ENCODE data around the gene NCAN. TPM values are rescaled to one million over a fixed set of nuclear protein-coding genes. Genes with fewer than 3 reads are reported as not detected.

NCAN gene
- total and polyA plus RNA-seq, 4 donors, result 0.06 TPM; not detected in 3

GRCh38 chr19:19297759-19298158, 86.0 kb downstream of the NCAN start (continued):
- TF ChIP-seq, protein P1, sequence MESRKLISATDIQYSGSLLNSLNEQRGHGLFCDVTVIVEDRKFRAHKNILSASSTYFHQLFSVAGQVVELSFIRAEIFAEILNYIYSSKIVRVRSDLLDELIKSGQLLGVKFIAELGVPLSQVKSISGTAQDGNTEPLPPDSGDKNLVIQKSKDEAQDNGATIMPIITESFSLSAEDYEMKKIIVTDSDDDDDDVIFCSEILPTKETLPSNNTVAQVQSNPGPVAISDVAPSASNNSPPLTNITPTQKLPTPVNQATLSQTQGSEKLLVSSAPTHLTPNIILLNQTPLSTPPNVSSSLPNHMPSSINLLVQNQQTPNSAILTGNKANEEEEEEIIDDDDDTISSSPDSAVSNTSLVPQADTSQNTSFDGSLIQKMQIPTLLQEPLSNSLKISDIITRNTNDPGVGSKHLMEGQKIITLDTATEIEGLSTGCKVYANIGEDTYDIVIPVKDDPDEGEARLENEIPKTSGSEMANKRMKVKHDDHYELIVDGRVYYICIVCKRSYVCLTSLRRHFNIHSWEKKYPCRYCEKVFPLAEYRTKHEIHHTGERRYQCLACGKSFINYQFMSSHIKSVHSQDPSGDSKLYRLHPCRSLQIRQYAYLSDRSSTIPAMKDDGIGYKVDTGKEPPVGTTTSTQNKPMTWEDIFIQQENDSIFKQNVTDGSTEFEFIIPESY (IDR thresholded peaks at IDR 0.05), result no peak

DNA sequence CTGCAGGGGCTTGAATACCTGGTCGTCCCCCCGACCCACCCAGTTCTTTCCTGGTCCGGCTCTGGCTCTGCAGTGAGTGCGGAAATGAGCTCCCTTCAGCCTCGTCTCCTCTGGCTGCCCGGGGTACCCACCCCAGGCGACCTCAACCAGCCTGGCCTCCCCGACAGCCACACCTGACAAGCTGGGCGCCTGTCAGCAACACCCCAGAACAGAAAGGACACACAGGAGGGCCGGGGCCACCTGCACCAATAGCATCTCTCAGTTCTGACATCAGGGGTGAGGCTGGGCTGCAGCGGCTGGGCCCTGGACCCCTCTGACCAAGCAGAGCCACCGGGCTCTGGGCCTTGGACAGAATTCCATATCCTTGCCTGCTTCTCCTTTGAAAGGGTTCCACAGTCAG, 88.9 kb downstream of the NCAN start:
- Histone ChIP-seq H3K27ac (ENCODE audit: low read depth in 1 of 2, low read length in 2 of 2) (no peak overlapping the region), H3K9me3 (ENCODE audit: control insufficient read depth in 4 of 4, low read length in 3 of 4) (no peaks in the 10 kb centered on the region), H3K36me3 (ENCODE audit: control insufficient read depth in 4 of 4, insufficient read depth in 3 of 4, low read depth in 1 of 4, low read length in 3 of 4) (peaks cover 7 to 48% (median 25%) of the 10 kb centered on the region in 4 donors), H3K27me3 (ENCODE audit: control insufficient read depth in 4 of 4, insufficient read depth in 4 of 4, low read length in 3 of 4) (no peaks in the 10 kb centered on the region), H3K9ac (ENCODE audit: low read depth in 1 of 2, low read length in 2 of 2) (no peak overlapping the region), H3K4me1 (ENCODE audit: control insufficient read depth in 4 of 4, insufficient read depth in 4 of 4, low read length in 3 of 4) (peaks cover 8 to 18% (median 14%) of the 10 kb centered on the region in 4 donors), H3K4me3 (ENCODE audit: low read depth in 1 of 3, low read length in 3 of 3) (no peak overlapping the region)
- WGBS, result 98% methylated on average over 12 of the region's 12 CpGs
- no peak for TF ChIP-seq YY1 (IDR thresholded peaks at IDR 0.05)
- TF ChIP-seq FOXA1 (IDR thresholded peaks at IDR 0.05), result no peak
- no peak for TF ChIP-seq HNF4A (conservative IDR thresholded peaks at IDR 0.05)
- TF ChIP-seq NR2F2 (IDR thresholded peaks at IDR 0.05), result no peak
- TF ChIP-seq HNF4G (IDR thresholded peaks at IDR 0.05), result no peak
- no peak for TF ChIP-seq TAF1 (conservative IDR thresholded peaks at IDR 0.05)
- no peak for TF ChIP-seq MAX (IDR thresholded peaks at IDR 0.05)
- TF ChIP-seq EGR1 (IDR thresholded peaks at IDR 0.05; ENCODE audit: low read depth in 2 of 2), result no peak
- TF ChIP-seq JUND (IDR thresholded peaks at IDR 0.05), result no peak
- TF ChIP-seq RXRA (IDR thresholded peaks at IDR 0.05), result no peak
- TF ChIP-seq, protein P2, sequence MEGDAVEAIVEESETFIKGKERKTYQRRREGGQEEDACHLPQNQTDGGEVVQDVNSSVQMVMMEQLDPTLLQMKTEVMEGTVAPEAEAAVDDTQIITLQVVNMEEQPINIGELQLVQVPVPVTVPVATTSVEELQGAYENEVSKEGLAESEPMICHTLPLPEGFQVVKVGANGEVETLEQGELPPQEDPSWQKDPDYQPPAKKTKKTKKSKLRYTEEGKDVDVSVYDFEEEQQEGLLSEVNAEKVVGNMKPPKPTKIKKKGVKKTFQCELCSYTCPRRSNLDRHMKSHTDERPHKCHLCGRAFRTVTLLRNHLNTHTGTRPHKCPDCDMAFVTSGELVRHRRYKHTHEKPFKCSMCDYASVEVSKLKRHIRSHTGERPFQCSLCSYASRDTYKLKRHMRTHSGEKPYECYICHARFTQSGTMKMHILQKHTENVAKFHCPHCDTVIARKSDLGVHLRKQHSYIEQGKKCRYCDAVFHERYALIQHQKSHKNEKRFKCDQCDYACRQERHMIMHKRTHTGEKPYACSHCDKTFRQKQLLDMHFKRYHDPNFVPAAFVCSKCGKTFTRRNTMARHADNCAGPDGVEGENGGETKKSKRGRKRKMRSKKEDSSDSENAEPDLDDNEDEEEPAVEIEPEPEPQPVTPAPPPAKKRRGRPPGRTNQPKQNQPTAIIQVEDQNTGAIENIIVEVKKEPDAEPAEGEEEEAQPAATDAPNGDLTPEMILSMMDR (IDR thresholded peaks at IDR 0.05; ENCODE audit: low read depth, low read length, missing input control), result no peak
- no peak for TF ChIP-seq SP1 (IDR thresholded peaks at IDR 0.05)
- TF ChIP-seq ATF3 (IDR thresholded peaks at IDR 0.05), result no peak
- TF ChIP-seq RAD21 (IDR thresholded peaks at IDR 0.05), result no peak
- TF ChIP-seq, protein P3, sequence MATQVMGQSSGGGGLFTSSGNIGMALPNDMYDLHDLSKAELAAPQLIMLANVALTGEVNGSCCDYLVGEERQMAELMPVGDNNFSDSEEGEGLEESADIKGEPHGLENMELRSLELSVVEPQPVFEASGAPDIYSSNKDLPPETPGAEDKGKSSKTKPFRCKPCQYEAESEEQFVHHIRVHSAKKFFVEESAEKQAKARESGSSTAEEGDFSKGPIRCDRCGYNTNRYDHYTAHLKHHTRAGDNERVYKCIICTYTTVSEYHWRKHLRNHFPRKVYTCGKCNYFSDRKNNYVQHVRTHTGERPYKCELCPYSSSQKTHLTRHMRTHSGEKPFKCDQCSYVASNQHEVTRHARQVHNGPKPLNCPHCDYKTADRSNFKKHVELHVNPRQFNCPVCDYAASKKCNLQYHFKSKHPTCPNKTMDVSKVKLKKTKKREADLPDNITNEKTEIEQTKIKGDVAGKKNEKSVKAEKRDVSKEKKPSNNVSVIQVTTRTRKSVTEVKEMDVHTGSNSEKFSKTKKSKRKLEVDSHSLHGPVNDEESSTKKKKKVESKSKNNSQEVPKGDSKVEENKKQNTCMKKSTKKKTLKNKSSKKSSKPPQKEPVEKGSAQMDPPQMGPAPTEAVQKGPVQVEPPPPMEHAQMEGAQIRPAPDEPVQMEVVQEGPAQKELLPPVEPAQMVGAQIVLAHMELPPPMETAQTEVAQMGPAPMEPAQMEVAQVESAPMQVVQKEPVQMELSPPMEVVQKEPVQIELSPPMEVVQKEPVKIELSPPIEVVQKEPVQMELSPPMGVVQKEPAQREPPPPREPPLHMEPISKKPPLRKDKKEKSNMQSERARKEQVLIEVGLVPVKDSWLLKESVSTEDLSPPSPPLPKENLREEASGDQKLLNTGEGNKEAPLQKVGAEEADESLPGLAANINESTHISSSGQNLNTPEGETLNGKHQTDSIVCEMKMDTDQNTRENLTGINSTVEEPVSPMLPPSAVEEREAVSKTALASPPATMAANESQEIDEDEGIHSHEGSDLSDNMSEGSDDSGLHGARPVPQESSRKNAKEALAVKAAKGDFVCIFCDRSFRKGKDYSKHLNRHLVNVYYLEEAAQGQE (IDR thresholded peaks at IDR 0.05), result no peak
- DNase-seq (ENCODE audit: low spot score), result no peak

Small RNAs within 50 kb of the gene (small RNA-seq; reads per million reads assigned to genes)
- gene RNU6-1028P, result not detected

Other genes starting within 250 kb of the NCAN start
- gene SUGP2, start 178.4 kb upstream of the NCAN start, total RNA-seq, result 10 to 100 TPM; 18.7 to 29.0 TPM
- gene SUGP2, start 178.4 kb upstream of the NCAN start, polyA plus RNA-seq, result 10 to 100 TPM in 1 of 2 donors, 1 to 10 TPM in 1; 9.6 to 19.7 TPM
- gene ARMC6, start 178.4 kb upstream of the NCAN start, total RNA-seq, result 10 to 100 TPM; 28.7 to 31.2 TPM
- gene ARMC6, start 178.4 kb upstream of the NCAN start, polyA plus RNA-seq, result 10 to 100 TPM; 23.9 to 38.3 TPM
- gene SLC25A42, start 148.0 kb upstream of the NCAN start, total RNA-seq, result 10 to 100 TPM; 24.7 to 79.7 TPM
- 10 to 100 TPM; 40.7 to 89.6 TPM for gene SLC25A42, start 148.0 kb upstream of the NCAN start, polyA plus RNA-seq
- 10 to 100 TPM; 13.1 to 22.7 TPM for gene TMEM161A, start 73.5 kb upstream of the NCAN start, total RNA-seq
- gene TMEM161A, start 73.5 kb upstream of the NCAN start, polyA plus RNA-seq, result 10 to 100 TPM; 25.3 to 27.1 TPM
- gene MEF2B, start 41.7 kb upstream of the NCAN start, total RNA-seq, result under 1 TPM in 1 of 2 donors, not detected in 1; 0.08 TPM
- gene MEF2B, start 41.7 kb upstream of the NCAN start, polyA plus RNA-seq, result under 1 TPM; 0.30 to 0.39 TPM
- 1 to 10 TPM; 7.6 to 7.8 TPM for gene BORCS8, start 19.8 kb upstream of the NCAN start, total RNA-seq
- gene BORCS8, start 19.8 kb upstream of the NCAN start, polyA plus RNA-seq, result 10 to 100 TPM; 10.9 to 13.5 TPM
- 10 to 100 TPM in 1 of 2 donors, 1 to 10 TPM in 1; 8.9 to 27.8 TPM for gene RFXANK, start 19.7 kb upstream of the NCAN start, total RNA-seq
- gene RFXANK, start 19.7 kb upstream of the NCAN start, polyA plus RNA-seq, result 10 to 100 TPM; 18.1 to 19.8 TPM
- gene NR2C2AP, start 8.5 kb upstream of the NCAN start, total RNA-seq, result 1 to 10 TPM; 3.4 to 4.4 TPM
- 1 to 10 TPM; 3.7 to 5.7 TPM for gene NR2C2AP, start 8.5 kb upstream of the NCAN start, polyA plus RNA-seq
- 1 to 10 TPM; 1.7 to 7.1 TPM for gene TM6SF2, start 61.3 kb downstream of the NCAN start, total RNA-seq
- 10 to 100 TPM; 12.4 to 33.0 TPM for gene TM6SF2, start 61.3 kb downstream of the NCAN start, polyA plus RNA-seq
- gene SUGP1, start 108.6 kb downstream of the NCAN start, total RNA-seq, result 10 to 100 TPM; 11.2 to 17.2 TPM
- gene SUGP1, start 108.6 kb downstream of the NCAN start, polyA plus RNA-seq, result 10 to 100 TPM; 12.4 to 18.9 TPM
- 10 to 100 TPM; 23.0 to 31.0 TPM for gene MAU2, start 108.9 kb downstream of the NCAN start, total RNA-seq
- gene MAU2, start 108.9 kb downstream of the NCAN start, polyA plus RNA-seq, result 10 to 100 TPM in 1 of 2 donors, 1 to 10 TPM in 1; 7.5 to 12.7 TPM
- gene GATAD2A, start 193.7 kb downstream of the NCAN start, total RNA-seq, result 10 to 100 TPM; 20.2 to 23.7 TPM
- gene GATAD2A, start 193.7 kb downstream of the NCAN start, polyA plus RNA-seq, result 10 to 100 TPM in 1 of 2 donors, 1 to 10 TPM in 1; 7.1 to 16.1 TPM

Data from liver (tissue), 10 donors.